Smooth muscle cell (in vitro differentiated cells): Measurements from ENCODE around the gene CTDNEP1. TPM values are rescaled to one million over a fixed set of nuclear protein-coding genes. Genes with fewer than 3 reads are reported as not detected.

Experiments used
- DNase-seq: peaks from one replicate; lab custom pipeline; 2025; ENCODE audit not compliant: unreplicated experiment; lab: John Stamatoyannopoulos, UW
- H2AFZ ChIP-seq: fragments of 200-600 bp; sonication (generic); 2 replicates; pipeline ENCODE4 v1.6.0; 2016; ENCODE audit warnings: antibody characterized with exemption, low read depth, mild to moderate bottlenecking
- H3F3A ChIP-seq: fragments of 200-600 bp; sonication (generic); 2 replicates; pipeline ENCODE4 v1.6.0; 2017; ENCODE audit warnings: antibody characterized with exemption, low read depth
- H3K27ac ChIP-seq: fragments of 200-600 bp; sonication (generic); 2 replicates; pipeline ENCODE4 v1.5.1; 2016; ENCODE audit warnings: low read depth, mild to moderate bottlenecking
- H3K27me3 ChIP-seq: fragments of 200-600 bp; sonication (generic); 2 replicates; pipeline ENCODE4 v1.6.1; 2016; ENCODE audit warnings: low read depth, mild to moderate bottlenecking
- H3K36me3 ChIP-seq: fragments of 200-600 bp; sonication (generic); 2 replicates; pipeline ENCODE4 v1.5.1; 2016; ENCODE audit warnings: low read depth
- H3K4me1 ChIP-seq: fragments of 200-600 bp; sonication (generic); 2 replicates; pipeline ENCODE4 v1.5.1; 2016; ENCODE audit warnings: low read depth
- H3K4me2 ChIP-seq: fragments of 200-600 bp; sonication (generic); 2 replicates; pipeline ENCODE4 v1.6.0; 2016; ENCODE audit warnings: mild to moderate bottlenecking
- H3K4me3 ChIP-seq: fragments of 200-600 bp; sonication (generic); 2 replicates; pipeline ENCODE4 v1.5.1; 2016; ENCODE audit warnings: mild to moderate bottlenecking
- H3K79me2 ChIP-seq: fragments of 200-600 bp; sonication (generic); 2 replicates; pipeline ENCODE4 v1.6.0; 2016; ENCODE audit warnings: low read depth, mild to moderate bottlenecking
- H3K9ac ChIP-seq: fragments of 200-600 bp; sonication (generic); 2 replicates; pipeline ENCODE4 v1.6.0; 2016; ENCODE audit warnings: low read depth
- H3K9me3 ChIP-seq: fragments of 200-600 bp; sonication (generic); replicated peaks from 2 replicates; pipeline ENCODE4 v1.5.1; 2016; ENCODE audit warnings: low read depth
- H4K20me1 ChIP-seq: fragments of 200-600 bp; sonication (generic); 2 replicates; pipeline ENCODE4 v1.6.0; 2016; ENCODE audit warnings: low read depth
- WGBS: methylation state at CpG from one replicate; pipeline ENCODE4 v1.1.7; 2016; ENCODE audit warnings: low lambda C conversion rate; 5-methylcytosine and 5-hydroxymethylcytosine counted together
- polyA plus RNA-seq: library from polyadenylated mRNA; unstranded; fragments of >200 nt; fragmentation: Nextera tagmentation; extraction: Ambion mirVana; gene quantifications from 2 replicates; pipeline ENCODE4 v1.2.1, GENCODE V29; 2016
- total RNA-seq: library from RNA; depleted of rRNA; stranded (reverse); fragments of >200 nt; gene quantifications from 2 replicates; pipeline ENCODE4 v1.2.3, GENCODE V29; 2014
- TF ChIP-seq, protein P1 (sequence below): fragments of 200-600 bp; sonication (generic); IDR thresholded peaks from 2 replicates; pipeline ENCODE4 v1.5.1; 2017; ENCODE audit warnings: borderline replicate concordance, mild to moderate bottlenecking, antibody characterized with exemption; ENCODE audit not compliant: insufficient read depth, poor library complexity, severe bottlenecking

The CTDNEP1 gene
- total and polyA plus RNA-seq, 2 experiments from 2014 or later, result 57.5 to 88.4 TPM

DNA sequence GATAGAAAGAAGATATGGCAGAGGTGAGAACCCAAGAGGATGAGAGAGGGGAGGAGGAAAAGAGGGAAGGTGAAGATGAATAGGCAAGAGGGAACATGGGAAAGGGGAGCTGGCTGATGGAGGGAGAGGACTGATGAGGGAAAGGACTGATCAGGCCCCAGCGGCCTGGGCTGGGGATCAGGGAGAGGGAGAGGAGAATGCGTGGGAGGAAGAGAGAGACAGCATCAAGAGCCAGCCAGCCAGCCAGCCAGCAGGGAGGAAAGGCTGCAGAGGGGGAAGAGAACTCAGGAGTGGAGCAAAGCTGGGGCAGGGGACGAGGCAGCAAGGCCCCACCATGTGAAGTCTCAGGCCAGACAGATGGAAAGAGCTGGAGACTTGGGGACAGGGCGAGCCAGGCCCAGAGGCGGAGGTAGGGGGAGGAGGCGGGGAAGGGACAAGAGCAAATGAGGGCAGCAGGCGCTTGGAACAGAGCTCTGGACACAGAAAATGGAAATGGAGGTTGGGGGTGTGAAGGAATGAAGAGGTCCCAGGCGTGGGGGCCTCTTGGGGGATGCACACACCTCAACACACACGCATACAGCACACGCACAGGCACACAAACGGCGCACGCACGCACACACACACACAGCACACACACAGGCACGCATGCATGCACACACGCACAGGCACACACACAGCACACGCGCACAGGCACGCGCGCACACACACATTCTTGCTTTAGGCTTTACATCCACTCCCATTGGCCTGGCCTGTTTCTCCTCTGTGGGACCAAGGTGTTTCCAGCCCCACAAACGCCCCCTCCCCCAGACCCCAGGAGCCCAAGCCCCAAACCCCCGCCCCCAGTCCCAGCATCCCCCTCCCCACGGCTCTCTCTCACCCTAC, 44.2 kb downstream of the CTDNEP1 start:
- Histone ChIP-seq H3K9ac (no peak overlapping the region), H4K20me1 (peaks cover 70% of the 10 kb centered on the region)
- 50% methylated on average over 3 of the region's 24 CpGs for WGBS

DNA sequence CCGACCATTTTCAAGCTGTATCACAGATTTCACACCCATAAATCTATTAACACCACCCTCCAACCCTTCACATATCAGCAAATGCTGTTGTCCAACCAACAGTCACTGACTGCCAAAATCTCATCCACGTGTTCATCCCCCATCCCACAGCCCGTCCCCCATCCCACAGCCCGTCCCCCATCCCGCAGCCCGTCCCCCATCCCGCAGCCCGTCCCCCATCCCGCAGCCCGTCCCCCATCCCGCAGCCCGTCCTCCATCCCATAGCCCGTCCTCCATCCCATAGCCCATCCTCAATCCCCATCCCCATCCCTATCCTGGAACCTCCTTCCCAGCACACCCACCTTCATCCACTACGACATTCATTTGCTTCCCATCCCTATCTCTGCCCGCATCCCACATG, 46.0 kb downstream of the CTDNEP1 start:
- no peaks in the 10 kb centered on the region for H3K27me3 ChIP-seq
- no peak for DNase-seq

More for the DNA sequence above, 44.2 kb downstream of the CTDNEP1 start:
- Histone ChIP-seq H3K4me2 (no peak overlapping the region), H2AFZ (no peak overlapping the region), H3K27me3 (no peaks in the 10 kb centered on the region), H3K9me3 (no peaks in the 10 kb centered on the region), H3K36me3 (no peaks in the 10 kb centered on the region), H3K79me2 (peaks cover 46% of the 10 kb centered on the region), H3K4me3 (no peak overlapping the region), H3K4me1 (peaks cover 41% of the 10 kb centered on the region), H3F3A (peaks cover 3% of the 10 kb centered on the region), H3K27ac (no peak overlapping the region)
- no peak for DNase-seq
- TF ChIP-seq, protein P1, sequence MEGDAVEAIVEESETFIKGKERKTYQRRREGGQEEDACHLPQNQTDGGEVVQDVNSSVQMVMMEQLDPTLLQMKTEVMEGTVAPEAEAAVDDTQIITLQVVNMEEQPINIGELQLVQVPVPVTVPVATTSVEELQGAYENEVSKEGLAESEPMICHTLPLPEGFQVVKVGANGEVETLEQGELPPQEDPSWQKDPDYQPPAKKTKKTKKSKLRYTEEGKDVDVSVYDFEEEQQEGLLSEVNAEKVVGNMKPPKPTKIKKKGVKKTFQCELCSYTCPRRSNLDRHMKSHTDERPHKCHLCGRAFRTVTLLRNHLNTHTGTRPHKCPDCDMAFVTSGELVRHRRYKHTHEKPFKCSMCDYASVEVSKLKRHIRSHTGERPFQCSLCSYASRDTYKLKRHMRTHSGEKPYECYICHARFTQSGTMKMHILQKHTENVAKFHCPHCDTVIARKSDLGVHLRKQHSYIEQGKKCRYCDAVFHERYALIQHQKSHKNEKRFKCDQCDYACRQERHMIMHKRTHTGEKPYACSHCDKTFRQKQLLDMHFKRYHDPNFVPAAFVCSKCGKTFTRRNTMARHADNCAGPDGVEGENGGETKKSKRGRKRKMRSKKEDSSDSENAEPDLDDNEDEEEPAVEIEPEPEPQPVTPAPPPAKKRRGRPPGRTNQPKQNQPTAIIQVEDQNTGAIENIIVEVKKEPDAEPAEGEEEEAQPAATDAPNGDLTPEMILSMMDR, result no peak

GRCh38 chr17:7204828-7205461, 46.6 kb downstream of the CTDNEP1 start:
- H3K4me1 ChIP-seq, result peaks cover 28% of the 10 kb centered on the region

More for the DNA sequence above, 46.0 kb downstream of the CTDNEP1 start:
- 29% methylated on average over 3 of the region's 15 CpGs for WGBS
- no peak overlapping the region for H2AFZ ChIP-seq
- H3K27ac ChIP-seq, result peak overlapping the region; percentile 14
- peak overlapping the region; percentile 55 for H3K4me3 ChIP-seq
- H3K4me2 ChIP-seq, result peak overlapping the region; percentile 80
- peak overlapping the region; percentile 58 for H3K9ac ChIP-seq
- H3K4me1 ChIP-seq, result peaks cover 29% of the 10 kb centered on the region
- no peaks in the 10 kb centered on the region for H3K36me3 ChIP-seq
- H3F3A ChIP-seq, result peaks cover 3% of the 10 kb centered on the region
- peaks cover 29% of the 10 kb centered on the region for H3K79me2 ChIP-seq
- no peaks in the 10 kb centered on the region for H3K9me3 ChIP-seq
- TF ChIP-seq, protein P1, result no peak
- peaks cover 54% of the 10 kb centered on the region for H4K20me1 ChIP-seq

More at GRCh38 chr17:7204828-7205461, 46.6 kb downstream of the CTDNEP1 start:
- H3F3A ChIP-seq, result no peaks in the 10 kb centered on the region
- 4% methylated on average over 34 of the region's 34 CpGs for WGBS
- peak overlapping the region; percentile 58 for H3K9ac ChIP-seq
- H3K27me3 ChIP-seq, result no peaks in the 10 kb centered on the region
- peak overlapping the region; percentile 14 for H3K27ac ChIP-seq
- no peaks in the 10 kb centered on the region for H3K9me3 ChIP-seq
- no peak overlapping the region for H2AFZ ChIP-seq
- no peaks in the 10 kb centered on the region for H3K36me3 ChIP-seq
- peaks cover 23% of the 10 kb centered on the region for H3K79me2 ChIP-seq
- H3K4me2 ChIP-seq, result peak overlapping the region; percentile 80
- peaks cover 48% of the 10 kb centered on the region for H4K20me1 ChIP-seq
- TF ChIP-seq, protein P1, result no peak
- DNase-seq, result peak; percentile 73
- H3K4me3 ChIP-seq, result peak overlapping the region; percentile 55
